ENCODE data around the gene DLX3.

Gene DLX3

DNA sequence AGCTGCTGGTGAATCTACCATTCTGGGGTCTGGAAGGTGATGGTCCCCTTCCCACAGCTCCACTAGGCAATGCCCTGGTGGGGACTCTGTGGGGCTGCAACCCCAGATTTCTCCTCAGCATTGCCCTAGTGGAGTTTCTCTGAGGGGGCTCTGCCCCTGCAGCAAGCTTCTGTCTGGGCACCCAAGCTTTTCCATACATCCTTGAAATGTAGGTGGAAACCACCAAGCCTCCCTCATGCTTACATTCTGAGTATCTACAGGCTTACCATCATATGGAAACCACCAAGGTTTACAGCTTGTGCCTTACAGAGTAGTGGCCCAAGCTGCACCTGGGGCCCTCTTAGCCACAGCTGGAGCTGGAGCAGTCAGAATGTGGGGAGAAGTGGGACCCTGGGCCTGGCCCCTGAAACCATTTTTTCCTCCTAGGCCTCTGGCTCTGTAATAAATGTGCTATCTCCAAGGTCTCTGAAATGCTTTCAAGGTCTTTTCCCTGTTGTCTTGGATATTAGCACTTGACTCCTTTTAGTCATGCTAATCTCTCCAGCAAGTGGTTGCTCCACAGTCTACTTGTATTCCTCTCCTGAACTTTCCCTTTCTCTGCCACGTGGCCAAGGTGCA, 19.6 kb upstream of the DLX3 start:
- no peak for DNase-seq (ENCODE audit: low read depth)
- TF ChIP-seq CTCF (conservative IDR thresholded peaks at IDR 0.05; ENCODE audit: low read depth, low read length) = no peak
- H3K4me3 ChIP-seq (ENCODE audit: low read depth, low read length) = no peak overlapping the region

- no peak for TF ChIP-seq CTCF (conservative IDR thresholded peaks at IDR 0.05; ENCODE audit: low read depth, low read length)
- DNase-seq (ENCODE audit: low read depth) = no peak
- H3K4me3 ChIP-seq (ENCODE audit: low read depth, low read length) = no peak overlapping the region
These were observed 18.1 kb upstream of the DLX3 start for GRCh38 chr17:50013079-50013478.

GRCh38 chr17:50009282-50009681, 14.3 kb upstream of the DLX3 start:
- no peak for TF ChIP-seq CTCF (conservative IDR thresholded peaks at IDR 0.05; ENCODE audit: low read depth, low read length)
- no peak for DNase-seq (ENCODE audit: low read depth)
- H3K4me3 ChIP-seq (ENCODE audit: low read depth, low read length) = no peak overlapping the region

DNA sequence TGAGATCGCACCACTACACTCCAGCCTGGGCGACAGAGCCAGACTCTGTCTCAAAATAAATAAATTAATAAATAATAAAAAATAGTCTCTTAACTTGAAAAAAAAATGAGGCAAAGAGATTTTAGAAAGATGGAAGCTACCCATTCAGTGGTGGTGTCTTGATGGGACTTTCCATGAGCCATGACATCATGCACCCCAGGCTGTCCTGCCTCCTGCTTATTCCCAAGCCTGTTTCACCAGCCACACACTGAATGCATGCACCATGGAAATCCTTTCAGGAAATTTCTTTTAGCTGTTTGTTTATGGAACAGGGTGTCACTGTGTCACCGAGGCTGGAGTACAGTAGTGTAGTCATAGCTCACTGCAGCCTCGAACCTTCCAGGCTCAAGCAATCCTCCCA, 8.9 kb upstream of the DLX3 start:
- no peak for DNase-seq (ENCODE audit: low read depth)
- TF ChIP-seq CTCF (conservative IDR thresholded peaks at IDR 0.05; ENCODE audit: low read depth, low read length) = no peak
- no peak overlapping the region for H3K4me3 ChIP-seq (ENCODE audit: low read depth, low read length)

GRCh38 chr17:49998836-49999511, 4.0 kb upstream of the DLX3 start:
- no peak for DNase-seq (ENCODE audit: low read depth)
- TF ChIP-seq CTCF (conservative IDR thresholded peaks at IDR 0.05; ENCODE audit: low read depth, low read length) = no peak
- H3K4me3 ChIP-seq (ENCODE audit: low read depth, low read length) = no peak overlapping the region

- peak; percentile 91 for TF ChIP-seq CTCF (conservative IDR thresholded peaks at IDR 0.05; ENCODE audit: low read depth, low read length)
- DNase-seq (ENCODE audit: low read depth) = peak; percentile 89
- H3K4me3 ChIP-seq (ENCODE audit: low read depth, low read length) = no peak overlapping the region
These were observed 3.0 kb upstream of the DLX3 start for GRCh38 chr17:49997773-49998703.
